NCI-H2107 treated with DMSO at 0.1 percent for 48 hours (cell line): ENCODE data around the gene STK24.

Source experiments
- DNase-seq: peaks from one replicate; lab custom pipeline; 2025; ENCODE audit not compliant: unreplicated experiment; lab: John Stamatoyannopoulos, UW

Gene STK24

DNA sequence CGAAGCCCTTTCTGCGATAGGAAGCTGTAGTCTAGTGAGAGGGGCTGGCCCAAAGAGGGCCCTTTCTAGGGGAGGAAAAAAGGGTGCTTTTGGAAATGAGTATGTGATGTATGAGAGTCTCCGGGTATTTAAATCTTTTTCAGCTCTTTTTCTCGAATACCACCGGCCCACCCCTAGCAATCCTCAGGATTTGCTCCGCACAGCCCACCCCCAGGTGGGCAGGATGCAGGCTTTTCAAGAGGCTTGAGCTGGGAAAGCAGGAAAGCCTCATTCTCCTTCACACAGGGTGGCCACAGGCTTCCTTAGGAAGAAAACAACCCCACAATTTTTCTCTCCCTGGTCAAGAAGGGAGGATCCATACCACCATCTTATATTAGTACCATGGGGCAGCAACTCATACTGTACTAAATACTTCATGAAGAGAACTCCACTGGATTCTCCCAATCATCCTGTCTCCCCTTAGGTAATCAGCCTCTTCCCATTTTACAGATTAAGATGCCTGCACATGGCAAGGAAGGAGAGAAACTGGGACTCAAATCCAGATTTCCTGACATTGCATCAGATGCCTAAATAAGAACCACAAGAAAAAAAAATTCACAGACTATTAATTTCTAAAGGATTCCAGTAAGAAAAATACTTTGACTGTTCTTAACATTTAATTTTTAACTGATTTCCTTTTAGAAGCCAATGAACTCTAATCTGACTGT lies 84.4 kb downstream of the STK24 start:
- no peak for DNase-seq

DNA sequence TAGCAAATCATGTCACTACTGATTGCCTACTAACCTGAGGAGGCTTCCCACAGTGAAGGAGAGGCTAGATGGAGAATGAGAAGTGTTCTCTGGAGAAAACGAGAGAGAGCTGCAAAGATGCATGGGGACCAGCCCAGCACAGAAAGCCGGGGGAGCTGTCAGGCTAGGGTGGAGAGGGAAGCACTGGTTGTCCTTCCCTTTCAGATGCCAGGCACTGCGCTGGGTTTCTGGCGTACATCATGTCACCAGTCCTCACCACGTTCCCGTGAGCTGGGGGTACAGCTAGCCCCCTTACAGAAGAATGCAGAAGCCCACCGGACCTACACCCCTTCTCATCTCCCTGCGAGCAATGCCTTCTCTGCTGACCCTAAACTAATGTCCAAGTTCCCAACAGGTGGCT lies 86.0 kb downstream of the STK24 start:
- no peak for DNase-seq

DNA sequence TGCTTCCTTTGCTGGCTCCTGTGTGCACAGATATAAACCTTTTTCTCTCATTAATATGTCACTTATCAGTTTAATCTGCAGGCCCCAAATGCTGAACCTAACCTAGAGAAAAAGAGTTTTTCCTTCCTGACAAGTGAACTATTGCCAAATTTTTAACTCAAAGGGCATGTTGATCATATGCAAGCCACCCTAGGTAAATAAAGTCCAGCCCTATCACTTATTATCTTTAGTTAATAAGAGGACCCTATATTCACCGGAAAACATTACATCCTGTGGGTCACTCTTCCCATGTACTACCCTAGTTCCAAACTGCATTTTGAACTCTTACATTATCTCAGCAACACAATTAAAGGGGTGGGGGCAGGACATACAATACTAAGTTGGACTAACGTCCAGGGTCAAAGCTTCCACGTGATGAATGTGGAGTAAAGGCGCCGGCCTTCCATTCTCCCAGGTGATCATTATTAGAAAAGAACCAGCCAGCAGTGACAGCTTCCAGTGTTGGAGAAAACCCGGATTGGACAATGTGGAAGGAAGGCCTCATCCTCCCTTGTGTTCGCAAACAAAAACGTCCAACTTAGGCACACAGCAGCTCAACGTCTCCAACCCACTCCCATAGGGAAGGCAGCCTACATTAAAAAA lies 86.6 kb downstream of the STK24 start:
- DNase-seq, result no peak

DNA sequence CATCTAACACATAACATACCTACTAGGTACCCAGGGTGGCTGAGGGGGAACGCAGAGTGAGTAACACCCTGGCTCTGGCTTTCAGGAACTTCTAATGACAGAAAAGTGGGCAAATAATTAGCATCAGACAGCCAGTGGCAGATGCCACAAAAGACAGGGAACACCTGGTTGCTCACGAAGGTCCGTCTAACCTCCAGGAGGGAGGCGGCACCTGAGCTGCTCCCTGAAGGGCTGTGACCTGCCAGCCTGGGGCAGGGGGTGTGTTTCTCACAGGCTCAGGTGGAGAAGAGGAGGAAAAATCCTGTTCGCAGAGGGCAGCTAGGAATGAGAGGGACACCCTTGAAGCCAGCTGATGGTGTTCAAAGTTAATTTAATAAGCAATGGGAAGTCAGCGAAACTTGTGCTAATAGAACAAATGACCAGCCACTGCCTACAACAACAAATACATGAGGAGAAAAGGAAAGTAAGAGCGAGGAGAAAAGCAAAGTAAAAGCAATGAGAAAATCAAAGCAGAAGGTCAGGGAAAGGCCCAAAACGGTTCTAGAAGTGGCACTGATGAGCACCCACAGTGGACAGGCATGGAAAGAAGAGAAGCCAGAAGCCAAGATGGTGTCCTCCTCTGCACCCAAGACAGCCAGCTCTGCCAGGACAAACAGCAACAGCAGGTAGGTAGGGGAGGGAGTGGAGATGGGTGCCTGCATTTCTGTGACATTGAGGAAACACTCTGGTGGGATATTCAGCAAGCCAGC lies 87.3 kb downstream of the STK24 start:
- DNase-seq, result no peak

DNA sequence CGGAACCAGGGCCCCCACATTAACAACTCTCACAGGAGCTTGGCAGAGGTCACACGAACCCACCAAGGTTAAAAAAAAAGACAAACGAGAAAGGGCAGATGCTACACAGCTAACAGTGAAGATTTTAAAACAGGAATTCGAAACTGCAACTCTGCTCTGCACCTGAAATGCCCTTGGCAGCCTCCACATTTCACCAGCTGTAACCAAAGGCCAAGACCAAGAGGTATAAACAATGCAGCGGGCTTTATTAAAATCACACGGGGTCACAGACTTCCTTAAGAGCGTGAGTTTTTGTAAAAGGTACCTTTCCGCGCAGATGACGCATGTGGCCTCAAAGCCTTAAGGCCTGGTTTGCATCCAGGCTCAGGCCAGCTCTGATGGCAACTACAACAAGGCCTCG lies 88.2 kb downstream of the STK24 start:
- no peak for DNase-seq

DNA sequence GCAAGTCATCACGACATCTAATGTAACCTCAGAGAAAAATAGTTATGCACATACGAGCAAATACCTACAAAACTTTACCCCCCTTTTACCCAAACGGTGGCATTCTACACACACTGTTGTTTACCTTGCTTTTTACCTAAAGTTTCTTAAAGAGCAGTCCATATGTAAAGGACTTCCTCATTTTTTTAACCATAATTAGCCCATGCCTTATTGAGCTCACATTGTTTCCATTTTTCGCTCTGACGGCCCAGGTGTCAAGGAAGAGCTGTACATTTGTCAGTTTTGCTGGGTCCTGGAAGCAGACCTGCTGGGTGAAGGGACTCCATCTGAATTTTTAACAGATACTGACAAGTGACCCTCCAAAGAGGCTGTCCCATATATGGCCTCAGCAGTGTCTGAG lies 89.4 kb downstream of the STK24 start:
- no peak for DNase-seq

DNA sequence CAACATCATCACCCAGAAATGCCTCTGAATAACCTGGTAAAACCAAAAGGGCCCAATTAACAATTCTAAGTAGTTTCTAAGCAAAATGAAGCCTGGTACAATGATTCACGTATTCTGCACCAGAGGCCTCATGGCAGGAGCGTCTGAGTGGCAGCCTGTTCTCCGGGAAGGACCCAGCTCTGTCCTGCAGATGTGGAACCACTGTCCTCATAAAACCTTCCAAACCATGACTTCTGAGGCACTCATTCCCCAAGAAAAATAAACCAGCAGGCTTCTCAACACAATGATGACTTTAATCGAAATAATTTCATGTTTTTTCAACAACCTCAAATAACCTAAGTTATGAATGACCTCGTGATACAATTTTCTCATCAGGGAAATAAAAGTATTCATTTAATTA lies 89.9 kb downstream of the STK24 start:
- DNase-seq, result no peak

DNA sequence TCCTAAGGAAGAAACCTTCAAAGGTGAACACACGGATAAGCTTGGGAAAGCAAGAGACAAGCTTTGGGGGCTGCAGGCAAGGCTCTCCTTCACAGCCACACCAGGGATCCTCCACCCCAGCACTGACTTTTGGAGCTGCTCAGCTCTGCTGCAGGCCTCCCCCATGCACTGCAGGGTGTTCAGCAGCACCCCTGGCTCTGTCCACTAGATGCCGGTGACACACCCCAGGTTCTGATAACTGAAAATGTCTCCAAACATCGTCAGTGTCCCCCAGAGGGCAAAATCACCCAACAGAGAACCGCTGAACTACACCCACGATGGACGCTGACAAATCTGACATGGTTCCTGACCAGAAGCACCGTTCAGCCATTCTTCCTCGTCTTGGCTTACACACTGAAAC lies 90.5 kb downstream of the STK24 start:
- no peak for DNase-seq

DNA sequence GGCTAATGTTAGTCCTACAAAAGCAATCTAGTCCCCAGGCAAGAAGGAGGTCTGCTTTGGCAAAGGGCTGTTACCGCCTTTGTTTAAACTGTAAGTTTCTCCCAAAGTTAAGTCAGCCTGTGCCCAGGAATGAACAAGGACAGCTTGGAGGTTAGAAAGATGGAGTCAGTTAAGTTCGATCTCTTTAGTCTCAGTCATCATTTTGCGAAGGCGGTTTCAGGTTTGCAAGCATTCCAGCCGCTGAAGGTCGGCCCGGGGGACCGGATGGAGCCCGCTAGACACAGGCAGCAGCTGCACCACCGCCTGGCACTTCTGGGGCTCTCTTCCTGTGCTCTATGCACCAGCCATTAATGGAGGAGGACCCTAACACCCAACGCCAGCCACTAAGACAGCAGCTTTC lies 91.3 kb downstream of the STK24 start:
- no peak for DNase-seq

DNA sequence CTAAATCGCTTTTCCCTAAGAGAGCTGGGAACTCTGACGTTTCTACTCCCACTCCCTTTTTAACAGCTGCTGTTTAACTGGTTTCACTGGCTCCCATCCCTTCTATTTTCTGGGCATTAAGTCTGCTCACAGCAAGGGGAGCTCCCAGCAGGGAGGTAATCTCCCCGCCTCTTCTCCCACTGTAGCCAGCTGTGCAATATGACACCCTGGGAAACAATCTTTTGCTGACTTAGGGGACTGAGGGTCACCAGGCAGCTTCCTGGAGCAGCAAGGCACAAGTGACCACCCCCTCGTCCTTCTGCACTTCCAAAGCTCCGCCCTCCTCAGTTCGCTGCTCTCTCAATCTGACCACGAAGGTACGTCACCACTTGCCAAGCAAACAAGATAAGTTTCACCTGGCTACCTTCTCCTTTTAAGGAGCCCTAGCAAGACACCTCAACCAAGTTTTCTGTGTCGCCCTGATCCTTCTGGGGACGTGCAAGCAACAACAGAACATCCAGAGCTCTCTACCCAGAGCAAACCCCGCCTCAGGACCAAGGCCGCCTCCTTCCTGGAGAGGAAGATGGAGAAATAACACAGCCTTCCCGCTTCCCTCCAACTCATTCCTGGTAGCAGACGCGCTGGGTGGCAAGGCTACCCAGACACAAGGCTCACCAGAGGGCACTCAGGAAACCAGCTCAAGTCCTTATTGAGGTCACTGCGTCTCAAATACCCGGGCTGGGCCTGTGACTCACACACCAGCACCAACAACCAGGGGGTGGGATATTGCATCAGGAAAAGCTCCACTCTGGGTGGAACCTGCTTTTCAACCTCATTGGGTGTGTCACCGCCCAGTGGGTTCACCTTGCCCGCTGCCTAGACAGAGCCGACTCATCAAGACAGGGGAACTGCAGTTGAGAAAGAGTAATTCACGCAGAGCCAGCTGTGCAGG lies 92.4 kb downstream of the STK24 start:
- DNase-seq, result peak; percentile 82

DNA sequence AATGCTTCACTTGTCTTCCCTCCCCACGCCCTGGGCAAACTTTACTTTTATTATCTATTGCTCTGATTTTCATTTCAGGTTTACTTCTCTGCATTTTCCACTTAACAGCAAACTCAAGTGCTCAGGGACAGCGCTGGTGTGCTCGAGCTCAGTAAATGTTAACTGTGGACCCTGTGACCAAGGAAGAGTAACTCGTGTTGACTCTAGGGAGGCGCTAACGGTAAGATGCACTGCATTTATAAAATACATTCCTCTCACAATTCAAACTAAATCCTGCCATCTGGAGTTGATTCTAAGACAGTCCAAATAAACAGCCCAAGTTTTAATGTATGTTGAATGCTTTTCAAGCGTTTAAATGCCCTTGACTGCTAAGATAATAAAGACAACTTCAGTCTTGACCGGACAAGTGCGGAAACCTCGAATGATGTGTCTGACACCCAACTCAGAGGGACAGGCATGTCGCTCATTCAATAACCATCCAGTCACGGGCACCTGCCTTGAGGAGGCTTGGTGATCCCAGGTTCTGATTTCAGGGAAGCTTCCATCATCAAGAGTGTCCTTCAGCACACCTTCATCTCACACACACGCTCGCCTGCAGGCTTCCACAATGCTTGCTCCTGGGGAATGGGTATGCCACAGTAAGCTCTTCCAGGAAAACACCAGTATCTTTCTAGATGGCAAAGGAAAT lies 93.2 kb downstream of the STK24 start:
- DNase-seq, result no peak

DNA sequence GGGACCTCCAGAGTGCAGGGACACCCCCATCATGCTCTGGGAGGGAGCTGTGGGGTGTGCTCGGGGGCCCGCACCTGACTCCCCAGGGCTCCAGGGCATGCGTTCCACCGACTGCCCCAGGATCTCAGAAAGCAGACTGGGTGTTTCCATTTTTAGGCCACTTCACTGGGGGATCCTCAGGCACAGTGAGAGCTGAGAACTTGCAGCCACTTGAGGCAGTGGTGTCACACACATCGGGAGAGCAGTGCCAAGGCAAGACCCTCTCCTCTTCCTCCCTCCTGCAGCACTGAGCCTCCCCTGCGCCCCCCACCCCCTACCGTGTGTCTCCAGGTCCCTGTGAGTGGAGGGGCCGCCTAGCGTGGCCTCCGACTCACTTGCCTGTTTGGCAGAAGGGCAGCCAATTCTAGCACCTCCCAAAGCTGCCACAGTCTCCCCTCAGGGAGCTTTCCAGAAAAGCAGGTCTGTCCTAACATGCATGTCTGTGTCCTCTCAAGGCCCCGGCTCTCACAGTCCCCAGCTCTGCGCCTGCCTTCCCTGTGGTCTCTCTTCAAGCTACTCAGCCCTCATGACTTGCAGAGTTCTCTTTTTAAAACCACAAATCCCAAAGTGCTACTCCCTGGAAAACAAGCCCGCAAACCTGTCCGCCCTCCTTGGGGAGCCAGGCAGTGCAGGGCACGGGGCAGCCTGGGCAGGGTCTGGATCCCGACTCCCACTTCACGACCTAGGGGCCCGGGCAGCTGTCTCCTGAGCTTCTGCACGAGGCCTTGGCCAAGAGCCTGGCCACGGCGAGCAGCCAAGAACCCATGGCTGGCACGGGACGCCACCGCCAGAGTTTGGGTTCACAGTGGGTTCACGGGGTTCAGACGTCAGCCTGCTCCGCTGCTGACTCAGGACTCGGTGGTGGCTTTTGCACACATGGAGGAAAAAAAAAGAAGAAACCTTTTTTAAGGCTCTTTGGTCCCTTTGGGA lies 94.1 kb downstream of the STK24 start:
- no peak for DNase-seq

DNA sequence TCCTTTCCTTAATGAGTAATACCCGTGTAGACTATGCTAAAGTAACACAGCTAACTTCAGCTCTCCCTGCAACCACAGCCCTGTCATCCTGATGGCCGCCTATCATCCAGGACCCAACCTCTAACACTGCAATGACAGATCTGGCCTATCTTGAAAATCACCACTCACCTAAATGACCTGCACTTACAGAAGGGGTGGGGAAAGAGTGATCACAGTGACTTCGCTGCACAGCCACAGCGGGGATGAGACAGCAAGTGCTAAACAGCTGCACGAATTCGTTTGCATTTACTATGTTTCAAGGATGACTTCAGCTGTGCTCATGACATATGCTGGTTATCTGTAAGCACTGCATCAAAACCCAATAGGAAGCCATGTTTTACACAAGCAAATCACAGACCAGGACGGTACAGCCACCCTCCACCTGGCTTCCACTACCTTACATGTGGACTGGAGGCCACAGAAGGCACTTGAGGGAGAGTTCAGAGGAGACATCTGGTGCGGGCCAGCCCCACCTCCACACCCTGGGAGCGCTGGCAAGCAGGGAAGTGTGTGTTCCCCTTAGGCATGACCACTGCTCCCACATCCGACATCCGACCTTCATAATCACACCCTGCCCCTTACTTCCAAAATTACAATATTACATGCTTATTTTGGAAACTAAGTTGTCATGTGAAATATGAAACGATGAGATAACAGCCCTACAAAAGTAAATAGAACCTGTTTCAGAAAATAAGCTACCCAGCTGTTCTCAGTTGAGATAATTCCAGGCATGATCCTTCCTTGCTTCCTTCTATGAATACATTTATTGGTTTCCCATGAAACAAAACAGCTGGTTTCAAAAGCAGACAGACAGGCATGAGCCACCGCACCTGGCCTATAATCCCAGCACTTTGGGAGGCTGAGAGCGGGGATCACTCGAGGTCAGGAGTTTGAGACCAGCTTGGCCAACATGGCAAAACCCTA lies 95.7 kb downstream of the STK24 start:
- DNase-seq, result peak; percentile 4

DNA sequence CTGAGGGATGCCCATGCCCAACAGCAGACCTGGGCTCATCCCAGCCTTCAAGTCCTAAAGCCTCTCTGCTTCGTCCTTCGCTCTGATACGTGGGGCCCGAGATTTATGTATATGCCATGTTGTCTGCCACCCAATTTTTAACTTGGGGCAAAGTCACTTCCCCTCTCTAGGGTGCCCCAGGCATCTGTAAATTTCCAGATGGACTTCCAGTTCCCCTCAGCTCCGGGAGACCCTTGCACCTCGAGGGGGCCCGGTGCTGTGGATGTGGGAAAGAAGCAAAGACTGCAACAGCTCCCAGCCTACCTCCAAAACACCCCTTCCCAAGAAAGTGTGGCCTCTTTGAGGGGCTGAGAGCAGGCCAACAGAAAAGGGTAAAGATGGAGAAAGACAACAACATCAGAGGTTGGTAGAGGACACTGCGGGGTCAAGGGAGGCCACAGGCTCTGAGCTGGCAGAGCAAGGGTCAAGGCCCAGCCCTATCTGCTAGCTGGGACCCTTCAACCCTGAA lies 97.4 kb downstream of the STK24 start:
- DNase-seq, result no peak

DNA sequence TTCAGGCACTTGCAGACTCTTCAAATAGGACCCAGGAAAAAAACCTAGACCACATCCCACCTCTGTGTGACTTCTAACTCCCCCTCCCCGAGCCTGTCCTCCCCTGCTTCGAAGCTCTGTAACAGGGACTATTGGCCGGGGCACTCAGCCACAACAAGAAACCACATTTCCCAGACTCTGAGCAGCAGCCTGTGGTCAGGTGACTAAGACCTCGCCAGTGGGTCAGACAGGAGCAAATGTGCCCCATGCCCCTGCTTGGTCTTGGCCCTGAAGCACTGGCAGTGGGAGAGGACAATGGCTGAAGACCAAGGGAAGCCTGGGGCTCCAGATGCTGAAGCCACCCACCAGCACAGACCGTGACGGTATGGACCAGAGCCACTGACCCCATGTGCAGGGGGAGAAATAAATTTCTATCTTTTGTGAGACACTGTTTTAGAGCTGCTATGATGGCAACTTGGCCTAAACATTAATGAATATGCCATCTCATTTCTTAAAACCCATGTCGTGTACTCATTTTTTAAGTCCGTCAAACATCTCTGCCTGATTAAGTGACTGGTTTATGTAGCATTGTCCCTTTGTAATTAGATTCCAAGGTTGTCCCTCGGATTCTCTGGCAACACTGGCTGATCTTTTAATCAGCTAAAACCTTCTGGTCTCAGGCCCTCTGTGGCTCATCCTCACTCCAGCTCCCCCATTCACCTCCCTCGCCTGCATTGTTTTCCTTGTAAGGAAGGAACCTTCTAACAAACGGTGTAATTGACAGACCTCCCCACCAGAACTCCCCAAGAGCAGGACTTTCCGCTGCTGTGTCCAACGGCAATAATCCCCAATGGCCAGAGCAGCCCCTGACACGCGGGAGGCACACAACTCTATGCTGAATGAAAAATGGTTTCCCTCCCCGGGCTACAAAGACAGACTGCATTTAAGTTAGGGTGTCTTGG lies 98.4 kb downstream of the STK24 start:
- DNase-seq, result no peak

DNA sequence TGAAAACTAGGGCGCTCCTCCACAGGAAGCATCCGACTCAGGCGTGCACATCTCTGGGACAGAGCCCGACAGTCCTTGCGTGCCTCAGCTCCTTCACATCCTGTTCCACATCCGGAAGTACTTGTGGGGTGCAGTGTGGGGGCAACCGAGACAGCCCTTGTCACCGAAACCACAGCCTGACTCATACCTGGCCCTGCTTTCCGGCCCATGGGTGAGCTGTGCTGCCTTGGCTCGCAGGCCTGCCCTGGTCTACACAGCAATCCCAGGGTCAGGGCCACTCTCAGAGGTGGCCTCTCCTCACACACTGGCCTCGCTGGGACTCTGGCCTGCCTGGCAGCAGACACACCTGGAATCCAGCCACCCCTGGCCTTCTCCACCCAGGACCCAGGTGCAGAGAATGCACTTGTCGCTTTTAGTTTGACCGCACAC lies 100.4 kb downstream of the STK24 start:
- no peak for DNase-seq

DNA sequence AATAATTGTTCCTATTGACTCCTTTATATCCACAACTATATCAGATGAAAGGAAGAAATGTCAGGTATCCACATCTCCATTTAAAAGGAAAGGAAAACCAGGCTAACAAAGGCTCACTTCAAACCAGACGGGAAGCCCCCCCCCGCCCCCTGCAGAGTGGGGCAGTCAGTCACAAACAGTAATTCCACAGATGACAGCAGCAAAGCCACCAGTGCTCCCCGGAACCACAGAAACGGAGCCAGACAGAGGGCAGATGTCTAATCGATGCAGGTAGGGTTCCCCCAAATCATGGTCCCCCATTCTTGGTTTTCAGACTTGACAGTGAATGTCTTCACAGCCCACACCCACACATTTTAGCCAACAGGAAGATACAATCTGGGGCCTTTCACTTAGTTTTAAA lies 100.8 kb downstream of the STK24 start:
- no peak for DNase-seq
